ENCODE results near the gene CALD1. TPM values are rescaled to one million over a fixed set of nuclear protein-coding genes. Genes with fewer than 3 reads are reported as not detected.

CALD1 gene
- total RNA-seq, 1 donor from 2014 or later, result 61.8 TPM

DNA sequence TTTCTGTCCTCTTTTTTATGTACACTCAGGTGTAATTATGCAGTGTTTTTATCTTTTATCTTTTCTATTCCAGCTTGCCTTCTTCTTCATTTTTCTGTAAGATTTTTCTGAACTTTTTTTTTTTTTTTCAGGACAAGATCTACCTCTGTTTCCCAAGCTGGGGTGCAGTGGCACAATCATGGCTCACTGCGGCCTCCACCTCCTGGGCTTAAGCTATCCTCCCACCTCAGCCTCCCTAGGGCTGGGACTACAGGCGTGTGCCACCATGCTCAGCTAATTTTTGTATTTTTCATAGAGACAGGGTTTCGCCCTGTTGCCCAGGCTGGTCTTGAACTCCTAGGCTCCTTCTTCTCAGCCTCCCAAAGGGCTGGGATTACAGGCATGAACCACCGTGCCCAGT is 6.3 kb upstream of the CALD1 start:
- Mint-ChIP-seq H3K27me3 (ENCODE audit: unreplicated experiment) (no peaks in the 10 kb centered on the region), H3K36me3 (ENCODE audit: unreplicated experiment) (no peaks in the 10 kb centered on the region), H3K4me3 (ENCODE audit: unreplicated experiment) (no peak overlapping the region), H3K4me1 (ENCODE audit: low read depth, unreplicated experiment) (peaks cover 10% of the 10 kb centered on the region), H3K27ac (ENCODE audit: unreplicated experiment) (no peak overlapping the region), H3K9me3 (ENCODE audit: unreplicated experiment) (no peaks in the 10 kb centered on the region)
- no peak for DNase-seq
- TF ChIP-seq, protein P1, sequence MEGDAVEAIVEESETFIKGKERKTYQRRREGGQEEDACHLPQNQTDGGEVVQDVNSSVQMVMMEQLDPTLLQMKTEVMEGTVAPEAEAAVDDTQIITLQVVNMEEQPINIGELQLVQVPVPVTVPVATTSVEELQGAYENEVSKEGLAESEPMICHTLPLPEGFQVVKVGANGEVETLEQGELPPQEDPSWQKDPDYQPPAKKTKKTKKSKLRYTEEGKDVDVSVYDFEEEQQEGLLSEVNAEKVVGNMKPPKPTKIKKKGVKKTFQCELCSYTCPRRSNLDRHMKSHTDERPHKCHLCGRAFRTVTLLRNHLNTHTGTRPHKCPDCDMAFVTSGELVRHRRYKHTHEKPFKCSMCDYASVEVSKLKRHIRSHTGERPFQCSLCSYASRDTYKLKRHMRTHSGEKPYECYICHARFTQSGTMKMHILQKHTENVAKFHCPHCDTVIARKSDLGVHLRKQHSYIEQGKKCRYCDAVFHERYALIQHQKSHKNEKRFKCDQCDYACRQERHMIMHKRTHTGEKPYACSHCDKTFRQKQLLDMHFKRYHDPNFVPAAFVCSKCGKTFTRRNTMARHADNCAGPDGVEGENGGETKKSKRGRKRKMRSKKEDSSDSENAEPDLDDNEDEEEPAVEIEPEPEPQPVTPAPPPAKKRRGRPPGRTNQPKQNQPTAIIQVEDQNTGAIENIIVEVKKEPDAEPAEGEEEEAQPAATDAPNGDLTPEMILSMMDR (IDR thresholded peaks at IDR 0.05; ENCODE audit: partially characterized antibody, unreplicated experiment), result no peak

DNA sequence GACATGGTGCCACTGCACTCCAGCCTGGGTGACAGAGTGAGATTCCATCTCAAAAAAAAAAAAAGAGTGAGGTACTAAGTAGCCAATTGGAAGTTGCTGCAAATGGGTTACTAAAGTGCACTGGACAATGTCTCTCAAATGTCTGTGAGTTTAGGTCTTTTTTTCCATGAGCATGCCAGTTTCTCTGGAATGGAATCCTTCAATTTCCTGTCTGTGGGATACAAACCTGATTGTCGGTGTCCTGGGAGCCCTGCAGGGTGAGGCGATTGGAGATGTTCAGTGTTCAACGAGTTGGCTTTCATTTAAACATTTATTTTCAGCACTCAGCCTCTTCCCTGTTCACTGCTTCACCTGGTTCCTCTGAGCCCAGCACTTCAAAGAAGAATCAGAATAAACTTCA is 5.3 kb upstream of the CALD1 start:
- no peak overlapping the region for H3K4me3 Mint-ChIP-seq (ENCODE audit: unreplicated experiment)
- TF ChIP-seq, protein P1 (IDR thresholded peaks at IDR 0.05; ENCODE audit: partially characterized antibody, unreplicated experiment), result no peak
- no peaks in the 10 kb centered on the region for H3K27me3 Mint-ChIP-seq (ENCODE audit: unreplicated experiment)
- H3K36me3 Mint-ChIP-seq (ENCODE audit: unreplicated experiment), result no peaks in the 10 kb centered on the region
- H3K27ac Mint-ChIP-seq (ENCODE audit: unreplicated experiment), result no peak overlapping the region
- DNase-seq, result no peak
- H3K4me1 Mint-ChIP-seq (ENCODE audit: low read depth, unreplicated experiment), result peaks cover 18% of the 10 kb centered on the region
- no peaks in the 10 kb centered on the region for H3K9me3 Mint-ChIP-seq (ENCODE audit: unreplicated experiment)

DNA sequence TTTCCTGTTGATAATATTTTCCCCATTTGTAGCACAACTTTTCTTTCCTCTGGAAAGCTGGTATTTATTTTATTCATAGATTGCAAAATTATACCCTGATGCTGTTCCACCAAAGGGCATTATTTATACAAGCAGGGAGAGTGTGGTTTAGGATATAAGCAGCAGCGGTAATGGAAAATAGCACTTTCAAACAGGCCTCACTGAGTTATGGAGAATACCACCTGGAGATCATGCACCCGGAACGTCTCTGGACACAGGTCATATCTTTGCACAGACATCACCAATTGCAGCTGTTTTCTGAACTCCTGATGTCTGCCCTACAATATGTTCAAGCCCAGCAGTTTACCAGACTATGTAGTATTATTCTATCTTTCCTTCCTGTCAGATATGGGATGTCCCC is 2.0 kb upstream of the CALD1 start:
- TF ChIP-seq, protein P1 (IDR thresholded peaks at IDR 0.05; ENCODE audit: partially characterized antibody, unreplicated experiment), result no peak
- H3K9me3 Mint-ChIP-seq (ENCODE audit: unreplicated experiment), result no peaks in the 10 kb centered on the region
- H3K27ac Mint-ChIP-seq (ENCODE audit: unreplicated experiment), result no peak overlapping the region
- DNase-seq, result no peak
- H3K36me3 Mint-ChIP-seq (ENCODE audit: unreplicated experiment), result no peaks in the 10 kb centered on the region
- no peaks in the 10 kb centered on the region for H3K27me3 Mint-ChIP-seq (ENCODE audit: unreplicated experiment)
- H3K4me3 Mint-ChIP-seq (ENCODE audit: unreplicated experiment), result no peak overlapping the region
- H3K4me1 Mint-ChIP-seq (ENCODE audit: low read depth, unreplicated experiment), result peaks cover 35% of the 10 kb centered on the region

DNA sequence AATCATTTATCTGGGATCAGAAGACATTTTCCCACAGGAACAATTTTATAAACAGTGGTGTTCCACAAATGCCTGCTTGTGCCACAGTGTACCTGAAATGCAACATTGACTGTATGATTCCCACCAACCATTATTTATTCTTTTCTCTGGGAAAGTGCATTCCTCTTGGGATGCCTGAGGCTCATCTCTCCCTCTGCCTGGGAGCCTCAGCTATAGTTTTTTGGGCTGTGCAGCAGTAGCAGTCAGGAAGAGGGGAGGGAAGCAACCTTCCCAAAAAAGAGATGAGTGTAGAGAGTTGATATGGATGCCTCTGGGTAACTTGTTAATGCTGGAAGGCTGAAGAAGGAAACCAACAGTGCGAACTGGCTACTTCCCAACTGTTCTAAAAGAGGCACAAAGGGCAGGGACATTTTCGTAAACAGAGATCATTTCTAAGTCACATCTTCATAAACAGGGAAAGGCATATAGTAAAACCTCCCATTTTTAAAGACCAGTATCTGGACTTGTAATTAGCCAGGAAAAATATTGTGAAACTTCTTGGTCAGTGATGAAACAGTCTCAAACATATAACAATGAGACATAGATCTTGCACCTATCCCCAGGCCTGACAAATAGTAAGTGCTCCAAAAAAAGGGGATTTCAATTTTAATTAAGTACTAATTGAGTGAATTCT is 1.4 kb upstream of the CALD1 start:
- no peaks in the 10 kb centered on the region for H3K27me3 Mint-ChIP-seq (ENCODE audit: unreplicated experiment)
- peaks cover 33% of the 10 kb centered on the region for H3K4me1 Mint-ChIP-seq (ENCODE audit: low read depth, unreplicated experiment)
- H3K36me3 Mint-ChIP-seq (ENCODE audit: unreplicated experiment), result no peaks in the 10 kb centered on the region
- TF ChIP-seq, protein P1 (IDR thresholded peaks at IDR 0.05; ENCODE audit: partially characterized antibody, unreplicated experiment), result no peak
- no peaks in the 10 kb centered on the region for H3K9me3 Mint-ChIP-seq (ENCODE audit: unreplicated experiment)
- no peak for DNase-seq
- H3K27ac Mint-ChIP-seq (ENCODE audit: unreplicated experiment), result no peak overlapping the region
- H3K4me3 Mint-ChIP-seq (ENCODE audit: unreplicated experiment), result no peak overlapping the region

DNA sequence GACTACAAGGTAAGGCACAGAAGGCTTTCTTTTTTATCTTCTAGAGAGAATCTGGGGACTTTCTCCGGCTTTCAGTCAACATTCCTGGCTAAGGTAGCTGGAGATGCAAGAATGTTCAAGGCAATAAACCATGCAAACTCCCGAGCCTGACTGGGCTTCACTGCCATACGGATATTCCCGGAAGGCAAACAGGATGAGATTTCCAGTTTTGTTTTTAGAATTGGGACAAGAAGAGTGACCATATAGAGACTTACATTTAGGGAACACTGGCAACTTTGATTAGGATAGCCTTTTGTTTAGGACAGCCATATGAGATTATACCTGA is 269 bp downstream of the CALD1 start:
- H3K4me1 Mint-ChIP-seq (ENCODE audit: low read depth, unreplicated experiment), result peaks cover 33% of the 10 kb centered on the region

More for the DNA sequence above, 269 bp downstream of the CALD1 start:
- no peaks in the 10 kb centered on the region for H3K27me3 Mint-ChIP-seq (ENCODE audit: unreplicated experiment)
- no peaks in the 10 kb centered on the region for H3K36me3 Mint-ChIP-seq (ENCODE audit: unreplicated experiment)
- H3K27ac Mint-ChIP-seq (ENCODE audit: unreplicated experiment), result peak overlapping the region; percentile 40
- no peaks in the 10 kb centered on the region for H3K9me3 Mint-ChIP-seq (ENCODE audit: unreplicated experiment)
- DNase-seq, result no peak
- H3K4me3 Mint-ChIP-seq (ENCODE audit: unreplicated experiment), result peak overlapping the region; percentile 87
- TF ChIP-seq, protein P1 (IDR thresholded peaks at IDR 0.05; ENCODE audit: partially characterized antibody, unreplicated experiment), result no peak

All from glutamatergic neuron (in vitro differentiated cells).